GM12878 (cell line): ENCODE results near the gene ISCU. TPM values are rescaled to one million over a fixed set of nuclear protein-coding genes. Genes with fewer than 3 reads are reported as not detected.

Source experiments
- ATAC-seq: fragments of 200-7000 bp; cut with Tn5 transposase; 3 replicates; pipeline ENCODE4 v1.9.1; 2020; ENCODE audit warnings: mild to moderate bottlenecking, moderate library complexity
- BruUV-seq: library from RNA; stranded (reverse); fragments of 400-500 nt; replicated peaks from 2 replicates; lab custom pipeline; 2021; lab: Mats Ljungman, UMichigan
- CTCF ChIA-PET: fragments of 300-600 bp; sonication (Branson Sonifier 250); formaldehyde crosslinking; extraction: SDS; loops from one replicate; lab custom pipeline; 2021; ENCODE audit warnings: inconsistent platforms; lab: Yijun Ruan, JAX
- POLR2A ChIA-PET: fragments of 350-600 bp; formaldehyde crosslinking; extraction: SDS; loops from one replicate; lab custom pipeline; 2021; ENCODE audit warnings: inconsistent platforms; lab: Charles Lee
- RAD21 ChIA-PET: fragments of 300-600 bp; sonication (Branson Sonifier 250); formaldehyde crosslinking; loops from one replicate; lab custom pipeline; 2023; ENCODE audit warnings: antibody characterized with exemption; ENCODE audit not compliant: unreplicated experiment; lab: Charles Lee
- SMC1A ChIA-PET: fragments of 300-600 bp; sonication (Branson Sonifier 250); formaldehyde crosslinking; loops from one replicate; lab custom pipeline; 2023; ENCODE audit not compliant: unreplicated experiment, uncharacterized antibody; lab: Charles Lee
- DNase-seq: peaks from one replicate; pipeline ENCODE4 v3.0.0-alpha.2; 2011; ENCODE audit warnings: low read depth, low spot score
- FAIRE-seq: peaks from 3 replicates; lab custom pipeline; 2011; peaks lifted over from hg19 to GRCh38; lab: Jason Lieb, UNC
- H2AFZ ChIP-seq: 2 replicates; pipeline ENCODE4 v1.6.0; 2011; ENCODE audit warnings: low read depth, low read length, control low read depth; ENCODE audit not compliant: control insufficient read depth
- H3K27ac ChIP-seq: 2 replicates; pipeline ENCODE4 v1.5.1; 2011; ENCODE audit warnings: control low read depth; ENCODE audit not compliant: control insufficient read depth, insufficient read depth
- H3K27me3 ChIP-seq, 2 experiments: replicated peaks in 1 of 2; 2 replicates each; pipeline versions ENCODE4 v1.6.0 to v1.6.1; 2011; ENCODE audit warnings: low read length in 1 of 2; ENCODE audit not compliant: control insufficient read depth in 2 of 2, insufficient read depth in 2 of 2
- H3K36me3 ChIP-seq, 2 experiments: 2 replicates each; pipeline ENCODE4 v1.5.1; 2011; ENCODE audit warnings: low read length in 1 of 2; ENCODE audit not compliant: control insufficient read depth in 2 of 2, insufficient read depth in 2 of 2
- H3K4me1 ChIP-seq: 2 replicates; pipeline ENCODE4 v1.6.1; 2011; ENCODE audit warnings: mild to moderate bottlenecking, low read length, moderate library complexity, mixed read lengths; ENCODE audit not compliant: control insufficient read depth, insufficient read depth
- H3K4me2 ChIP-seq: 2 replicates; pipeline ENCODE4 v1.6.0; 2011; ENCODE audit warnings: control low read depth; ENCODE audit not compliant: control insufficient read depth, insufficient read depth
- H3K4me3 ChIP-seq: fragments of 200-600 bp; sonication (generic); 2 replicates; pipeline ENCODE4 v1.5.1; 2016
- H3K79me2 ChIP-seq: 2 replicates; pipeline ENCODE4 v1.6.0; 2011; ENCODE audit warnings: low read length; ENCODE audit not compliant: control insufficient read depth, insufficient read depth
- H3K9ac ChIP-seq: 2 replicates; pipeline ENCODE4 v1.8.0; 2011; ENCODE audit warnings: low read length, control low read depth, mixed read lengths; ENCODE audit not compliant: control insufficient read depth, insufficient read depth
- H3K9me3 ChIP-seq: replicated peaks from 3 replicates; pipeline ENCODE4 v1.5.1; 2011; ENCODE audit warnings: mild to moderate bottlenecking, low read length; ENCODE audit not compliant: control insufficient read depth, insufficient read depth
- H4K20me1 ChIP-seq: 2 replicates; pipeline ENCODE4 v1.6.0; 2011; ENCODE audit not compliant: control insufficient read depth, insufficient read depth
- E2F4 ChIP-seq: IDR thresholded peaks from 2 replicates; pipeline ENCODE4 v1.6.1; 2012; ENCODE audit warnings: low read depth, low read length, improper control_type of control experiment
- EED ChIP-seq: sonication (generic); IDR thresholded peaks from 2 replicates; pipeline ENCODE4 v1.6.1; 2016; ENCODE audit warnings: antibody characterized with exemption, low read depth
- GATAD2B ChIP-seq: fragments of 450-650 bp; conservative IDR thresholded peaks from 2 replicates; pipeline ENCODE4 v1.6.1; 2017; ENCODE audit warnings: low read depth, mild to moderate bottlenecking, moderate library complexity
- IKZF1 ChIP-seq: fragments of 450-650 bp; conservative IDR thresholded peaks from 2 replicates; pipeline ENCODE4 v1.6.1; 2017; ENCODE audit warnings: antibody characterized with exemption, mild to moderate bottlenecking
- KAT2A ChIP-seq: conservative IDR thresholded peaks from 2 replicates; pipeline ENCODE4 v1.6.1; 2011; ENCODE audit warnings: low read depth, low read length; ENCODE audit not compliant: control insufficient read depth
- MYC ChIP-seq: IDR thresholded peaks from 2 replicates; pipeline ENCODE4 v1.6.1; 2011; ENCODE audit warnings: mild to moderate bottlenecking, low read length, moderate library complexity, inconsistent platforms; ENCODE audit not compliant: insufficient read depth, insufficient replicate concordance, insufficient read length, severe bottlenecking
- PBX3 ChIP-seq: IDR thresholded peaks from 2 replicates; pipeline ENCODE4 v1.6.1; 2011; ENCODE audit warnings: mild to moderate bottlenecking, low read depth, low read length, moderate library complexity; ENCODE audit not compliant: insufficient replicate concordance
- RUNX3 ChIP-seq: IDR thresholded peaks from 2 replicates; pipeline ENCODE4 v1.6.1; 2012; ENCODE audit warnings: low read length, inconsistent platforms
- SIN3A ChIP-seq: IDR thresholded peaks from 2 replicates; pipeline ENCODE4 v1.6.1; 2012; ENCODE audit warnings: low read depth, low read length, improper control_type of control experiment
- ZBTB11 ChIP-seq: fragments of 450-650 bp; formaldehyde crosslinking; IDR thresholded peaks from 2 replicates; pipeline ENCODE4 v1.5.0; 2022; ENCODE audit warnings: mild to moderate bottlenecking, missing genetic modification characterization
- ZBTB4 ChIP-seq: fragments of 450-650 bp; formaldehyde crosslinking; IDR thresholded peaks from 2 replicates; pipeline ENCODE4 v1.4.0; 2022; ENCODE audit warnings: mild to moderate bottlenecking, moderate library complexity
- WGBS: methylation state at CpG from one replicate; pipeline ENCODE4 v1.1.6; 2016; ENCODE audit warnings: low lambda C conversion rate; ENCODE audit not compliant: insufficient replicate concordance, insufficient coverage; ENCODE audit errors: missing lambda C conversion rate; 5-methylcytosine and 5-hydroxymethylcytosine counted together
- in situ Hi-C: fragments of 300-500 bp; cut with MboI; formaldehyde crosslinking; loops from 9 replicates; pipeline ENCODE4 v1.14.3; 2018; ENCODE audit warnings: mixed read lengths
- intact Hi-C: fragments of 100-400 bp; cut with micrococcal nuclease; formaldehyde crosslinking; loops from one replicate; pipeline ENCODE4 v1.14.2; 2022; ENCODE audit not compliant: unreplicated experiment
- polyA plus RNA-seq, 11 experiments: library from polyadenylated mRNA; depleted of rRNA in 4 of 11; unstranded in 6 of 11; stranded (reverse) in 5 of 11; fragments of >200 nt; fragmentation: Nextera tagmentation in 4 of 11; fragmentation: Illumina TruSeq in 1 of 11; extraction: Ambion mirVana in 4 of 11; extraction: Trizol in 1 of 11; gene quantifications; 1 replicate in 1 of 11; 2 replicates in 10 of 11; pipeline versions ENCODE4 v1.2.1 to v1.2.3, GENCODE V29; 2011 to 2016; ENCODE audit warnings: inconsistent platforms in 2 of 11, missing spikeins in 2 of 11, low read depth in 1 of 11
- total RNA-seq, 4 experiments: library from RNA; depleted of rRNA in 3 of 4; stranded (reverse); fragments of >200 nt in 3 of 4; fragmentation: Illumina TruSeq in 1 of 4; extraction: Trizol in 1 of 4; gene quantifications; 2 replicates each; pipeline versions ENCODE4 v1.2.1 to v1.2.3, GENCODE V29; 2013 to 2021

ISCU gene
- total and polyA plus RNA-seq, 10 of the 15 experiments (the other 5 are each of a cell fraction or from before 2014, with no cell fraction given), result 32.8 to 260 (median 127) TPM

- RAD21 ChIA-PET, result interaction anchor here (0.5 to 23.0 kb wide), 18 partner anchors 10 to 383 kb away, joined by 3 to 633 read pairs (median 6); partner anchors contain the start of genes FICD and SELPLG
- Histone ChIP-seq H3K36me3 (peaks cover 6 to 24% of the 10 kb centered on the region in 2 experiments), H3K4me2 (peak overlapping the region; percentile 79), H4K20me1 (no peaks in the 10 kb centered on the region), H3K4me1 (peaks cover 81% of the 10 kb centered on the region), H3K4me3 (peak overlapping the region; percentile 36), H3K79me2 (peaks cover 40% of the 10 kb centered on the region), H3K9me3 (no peaks in the 10 kb centered on the region), H3K27ac (peak overlapping the region; percentile 100), H3K27me3 (no peaks in the 10 kb centered on the region), H3K9ac (peak overlapping the region; percentile 90), H2AFZ (no peak overlapping the region)
- ATAC-seq, result peak; percentile 6
- in situ Hi-C loops (loop anchor here (5.0 kb wide), 4 partner anchors 50 to 525 kb away; partner anchors contain the start of gene ALKBH2), intact Hi-C loops (loop anchor here (1.0 kb wide), 2 partner anchors 50 to 68 kb away; no protein-coding TSS in a partner anchor)
- FAIRE-seq, result no peak
- peak; percentile 77 for DNase-seq
- WGBS, result 37% methylated on average over 7 of the region's 7 CpGs
- POLR2A ChIA-PET, result interaction anchor here (0.6 to 14.2 kb wide), 15 partner anchors 8 to 283 kb away, joined by 3 to 211 read pairs (median 4); partner anchors contain the start of gene SELPLG
- SMC1A ChIA-PET, result interaction anchor here (0.7 to 26.5 kb wide), 20 partner anchors 8 to 385 kb away, joined by 3 to 718 read pairs (median 4); partner anchors contain the start of gene SELPLG
- TSS peak; percentile 70 for BruUV-seq
- CTCF ChIA-PET, result interaction anchor here (1.1 to 21.5 kb wide), 12 partner anchors 26 to 528 kb away, joined by 3 to 866 read pairs (median 10); partner anchors contain the start of gene SELPLG
- TF ChIP-seq RUNX3 (no peak), GATAD2B (no peak), PBX3 (no peak), IKZF1 (peak; percentile 74), EED (peak; percentile 62), KAT2A (no peak), ZBTB11 (no peak), SIN3A (no peak; the same call in 1 of the 2 replicates), E2F4 (no peak), MYC (no peak), ZBTB4 (CRISPR knock-in tag) (no peak)
Measured at GRCh38 chr12:108567406-108568337, 5.3 kb downstream of the ISCU start.
